T-cell (primary cell): ENCODE measurements around the gene TULP4. TPM values are rescaled to one million over a fixed set of nuclear protein-coding genes. Genes with fewer than 3 reads are reported as not detected.

ENCODE experiments used
- ATAC-seq, 4 experiments: fragments of 200-7000 bp in 3 of 4; fragments of 150-1000 bp in 1 of 4; cut with Tn5 transposase; replicated peaks in 1 of 4; 1 replicate in 3 of 4; 2 replicates in 1 of 4; pipeline ENCODE4 v1.10.0; 2021; ENCODE audit warnings: moderate library complexity in 3 of 4, mild to moderate bottlenecking in 2 of 4, moderate number of reproducible peaks in 1 of 4
- CTCF ChIA-PET, 2 donors: fragments of 300-600 bp; sonication (Branson Sonifier 250); formaldehyde crosslinking; loops; one replicate each; lab custom pipeline; 2022; ENCODE audit warnings: antibody characterized with exemption in 2 of 2; lab: Charles Lee
- POLR2A ChIA-PET, 2 donors: fragments of 300-600 bp; sonication (Branson Sonifier 250); formaldehyde crosslinking; loops; one replicate each; lab custom pipeline; 2022; ENCODE audit warnings: antibody characterized with exemption in 2 of 2; lab: Charles Lee
- DNase-seq, 35 experiments: peaks; one replicate each; pipeline versions ENCODE4 v3.0.0 to v3.0.0-alpha.2; 2013 to 2023
- H3K27ac ChIP-seq: one replicate; pipeline ENCODE4 v1.5.1; 2013; ENCODE audit warnings: low read length
- H3K27me3 ChIP-seq, 2 experiments: replicated peaks in 1 of 2; 1 replicate in 1 of 2; 2 replicates in 1 of 2; pipeline versions ENCODE4 v1.6.1 to v1.7.0; 2013; ENCODE audit warnings: low read length in 1 of 2, mixed read lengths in 1 of 2; ENCODE audit not compliant: control insufficient read depth in 2 of 2, insufficient read depth in 2 of 2; ENCODE audit errors: extremely low read depth in 1 of 2
- H3K36me3 ChIP-seq, 2 donors: 1 replicate in 1 of 2; 2 replicates in 1 of 2; pipeline versions ENCODE4 v1.6.1 to v1.7.0; 2013; ENCODE audit warnings: low read length in 1 of 2; ENCODE audit not compliant: control insufficient read depth in 2 of 2, insufficient read depth in 1 of 2; ENCODE audit errors: extremely low read depth in 1 of 2
- H3K4me1 ChIP-seq, 2 experiments: 1 replicate in 1 of 2; 2 replicates in 1 of 2; pipeline versions ENCODE4 v1.6.1 to v1.7.0; 2013; ENCODE audit warnings: low read length in 2 of 2, mixed read lengths in 1 of 2; ENCODE audit not compliant: insufficient read depth in 2 of 2, control insufficient read depth in 1 of 2; ENCODE audit errors: extremely low read depth in 1 of 2
- H3K4me3 ChIP-seq, 2 donors: 1 replicate in 1 of 2; 2 replicates in 1 of 2; pipeline versions ENCODE4 v1.5.1 to v1.7.0; 2013; ENCODE audit warnings: mild to moderate bottlenecking in 2 of 2, low read length in 1 of 2, moderate library complexity in 1 of 2; ENCODE audit not compliant: control insufficient read depth in 1 of 2; ENCODE audit errors: extremely low read depth in 1 of 2
- H3K9me3 ChIP-seq: 2 replicates; pipeline ENCODE4 v1.7.0; 2013
- H3K27ac Mint-ChIP-seq, 2 donors: one replicate each; pipeline ENCODE4 v1.8.0; 2020 to 2021; ENCODE audit warnings: mild to moderate bottlenecking in 2 of 2, mixed read lengths in 2 of 2
- H3K27me3 Mint-ChIP-seq, 2 donors: one replicate each; pipeline ENCODE4 v1.8.0; 2021 to 2022; ENCODE audit warnings: mixed read lengths in 2 of 2
- H3K36me3 Mint-ChIP-seq: one replicate; pipeline ENCODE4 v1.8.0; 2021; ENCODE audit warnings: mixed read lengths
- H3K4me1 Mint-ChIP-seq, 3 donors: one replicate each; pipeline ENCODE4 v1.8.0; 2020 to 2022; ENCODE audit warnings: mixed read lengths in 3 of 3, mild to moderate bottlenecking in 1 of 3
- H3K4me3 Mint-ChIP-seq, 3 donors: one replicate each; pipeline ENCODE4 v1.8.0; 2020 to 2022; ENCODE audit warnings: mild to moderate bottlenecking in 3 of 3, mixed read lengths in 3 of 3, moderate library complexity in 3 of 3
- H3K9me3 Mint-ChIP-seq, 3 donors: one replicate each; pipeline ENCODE4 v1.8.0; 2020 to 2022; ENCODE audit warnings: mixed read lengths in 3 of 3
- WGBS: methylation state at CpG from one replicate; pipeline ENCODE4 v1.1.5; 2013; ENCODE audit warnings: missing lambda C conversion rate; ENCODE audit not compliant: insufficient coverage; 5-methylcytosine and 5-hydroxymethylcytosine counted together
- total RNA-seq, 35 experiments: library from RNA in 6 of 35; stranded (reverse) in 6 of 35; fragments of 120-200 nt in 1 of 35; gene quantifications; one replicate each; pipeline versions ENCODE4 v1.2.1 to v1.2.4 and lab custom pipeline; 2013 to 2026

Gene TULP4
- total RNA-seq, 5 donors from 2014 or later (not counting 1 experiment from before 2014, with no cell fraction given), result 62.9 to 85.1 (median 76.1) TPM

DNA sequence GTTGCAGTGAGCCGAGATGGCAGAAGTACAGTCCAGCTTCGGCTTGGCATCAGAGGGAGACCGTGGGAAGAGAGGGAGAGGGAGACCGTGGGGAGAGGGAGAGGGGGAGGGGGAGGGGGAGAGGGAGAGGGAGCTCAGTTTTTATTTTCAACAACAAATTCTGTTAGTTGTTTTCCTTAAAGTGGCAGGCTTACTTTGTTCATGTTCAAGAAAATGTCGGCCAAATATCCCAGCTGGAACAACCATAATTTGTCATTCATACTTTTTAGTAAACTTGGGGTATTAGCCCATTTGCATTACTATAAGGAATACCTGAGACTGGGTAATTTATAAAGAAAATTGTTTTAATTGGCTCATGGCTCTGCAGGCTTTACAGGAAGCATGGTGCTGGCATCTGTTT, 2.5 kb upstream of the TULP4 start:
- Histone ChIP-seq H3K9me3 (no peaks in the 10 kb centered on the region), H3K4me1 (no peaks in the 10 kb centered on the region), H3K27me3 (no peaks in the 10 kb centered on the region), H3K4me3 (no peak overlapping the region), H3K27ac (no peak overlapping the region), H3K36me3 (peaks cover 0 to 11% of the 10 kb centered on the region in 2 donors)
- ATAC-seq (no peak), DNase-seq (no peak)
- H3K4me3 Mint-ChIP-seq, result no peak overlapping the region
- no peak overlapping the region for H3K27ac Mint-ChIP-seq
- POLR2A ChIA-PET, result no interaction called here
- CTCF ChIA-PET, result interaction anchor here (0.5 to 0.7 kb wide), 2 partner anchors 89 to 412 kb away, joined by 5 to 7 read pairs; no protein-coding TSS in a partner anchor
- WGBS, result no CpG with 5 or more reads among the region's 5 CpGs
- H3K4me1 Mint-ChIP-seq, result peaks cover 10 to 20% (median 14%) of the 10 kb centered on the region in 3 donors
- H3K9me3 Mint-ChIP-seq, result no peaks in the 10 kb centered on the region
- H3K27me3 Mint-ChIP-seq, result no peaks in the 10 kb centered on the region
- H3K36me3 Mint-ChIP-seq, result peaks cover 44% of the 10 kb centered on the region

DNA sequence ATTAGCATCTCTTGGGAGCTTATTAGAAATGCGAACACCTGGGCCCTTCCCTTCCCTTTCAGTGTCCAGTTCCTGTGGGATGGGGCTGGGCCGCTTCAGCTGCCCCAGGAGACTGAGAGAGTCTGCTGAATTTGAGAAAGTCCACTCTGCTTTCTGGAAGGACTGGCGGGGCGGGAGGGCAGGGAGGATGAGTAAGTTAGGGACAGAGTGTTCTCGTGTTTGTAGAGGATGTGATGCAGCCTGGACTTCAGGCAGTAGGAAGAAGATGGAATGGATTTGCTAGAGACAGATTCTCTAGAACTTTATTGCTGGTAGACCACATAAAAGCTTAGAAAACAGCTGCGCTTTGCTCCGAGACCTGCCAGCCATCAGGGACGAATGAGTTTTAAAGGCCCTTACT, 1.1 kb upstream of the TULP4 start:
- H3K9me3 Mint-ChIP-seq, result peaks cover 3 to 6% (median 4%) of the 10 kb centered on the region in 3 donors
- peak overlapping the region in 1 of 2 donors; percentile 41 for H3K27ac Mint-ChIP-seq
- DNase-seq, result no peak
- Histone ChIP-seq H3K36me3 (peaks cover 0 to 20% of the 10 kb centered on the region in 2 donors), H3K4me1 (no peaks in the 10 kb centered on the region), H3K9me3 (no peaks in the 10 kb centered on the region), H3K4me3 (no peak overlapping the region), H3K27me3 (no peaks in the 10 kb centered on the region), H3K27ac (no peak overlapping the region)
- H3K27me3 Mint-ChIP-seq, result no peaks in the 10 kb centered on the region
- peaks cover 10 to 27% (median 15%) of the 10 kb centered on the region in 3 donors for H3K4me1 Mint-ChIP-seq
- 75% methylated on average over 4 of the region's 8 CpGs for WGBS
- ATAC-seq, result no peak
- no peak overlapping the region for H3K4me3 Mint-ChIP-seq
- H3K36me3 Mint-ChIP-seq, result peaks cover 50% of the 10 kb centered on the region
- ChIA-PET POLR2A (interaction anchor here in 1 of 2 donors (0.7 kb wide), 1 partner anchor 26 kb away, joined by 3 read pairs; no protein-coding TSS in a partner anchor), CTCF (no interaction called here)

DNA sequence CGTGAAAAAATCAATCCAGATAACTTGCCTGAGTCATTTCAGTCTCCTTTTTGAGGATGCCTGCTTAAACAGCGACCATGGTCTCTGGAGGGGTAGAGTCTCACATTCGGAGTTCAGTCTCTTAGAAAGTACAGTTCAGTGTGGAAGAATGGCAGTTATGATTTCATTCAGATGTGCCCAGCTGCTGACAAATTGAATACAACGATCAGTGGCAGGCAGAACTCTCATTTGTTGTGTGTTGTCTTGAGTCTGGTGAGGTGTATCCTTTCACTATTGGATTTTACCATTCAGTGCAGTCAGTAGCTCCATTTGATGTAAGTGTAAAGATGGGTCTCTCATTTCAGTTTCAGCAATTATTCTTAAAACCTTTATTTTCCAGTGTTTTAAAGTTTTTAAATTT, 639 bp upstream of the TULP4 start:
- WGBS, result 72% methylated on average over 4 of the region's 4 CpGs
- Mint-ChIP-seq H3K4me3 (no peak overlapping the region), H3K4me1 (peaks cover 10 to 27% (median 15%) of the 10 kb centered on the region in 3 donors), H3K27ac (peak overlapping the region in 1 of 2 donors; percentile 41), H3K36me3 (peaks cover 54% of the 10 kb centered on the region), H3K9me3 (peaks cover 3 to 6% (median 4%) of the 10 kb centered on the region in 3 donors), H3K27me3 (no peaks in the 10 kb centered on the region)
- ChIA-PET POLR2A (interaction anchor here in 1 of 2 donors (0.7 kb wide), 1 partner anchor 25 kb away, joined by 3 read pairs; no protein-coding TSS in a partner anchor), CTCF (no interaction called here)
- H3K9me3 ChIP-seq, result no peaks in the 10 kb centered on the region
- H3K4me3 ChIP-seq, result no peak overlapping the region
- H3K4me1 ChIP-seq, result no peaks in the 10 kb centered on the region
- H3K27me3 ChIP-seq, result no peaks in the 10 kb centered on the region
- H3K27ac ChIP-seq, result no peak overlapping the region
- DNase-seq (no peak), ATAC-seq (no peak)
- peaks cover 0 to 20% of the 10 kb centered on the region in 2 donors for H3K36me3 ChIP-seq

DNA sequence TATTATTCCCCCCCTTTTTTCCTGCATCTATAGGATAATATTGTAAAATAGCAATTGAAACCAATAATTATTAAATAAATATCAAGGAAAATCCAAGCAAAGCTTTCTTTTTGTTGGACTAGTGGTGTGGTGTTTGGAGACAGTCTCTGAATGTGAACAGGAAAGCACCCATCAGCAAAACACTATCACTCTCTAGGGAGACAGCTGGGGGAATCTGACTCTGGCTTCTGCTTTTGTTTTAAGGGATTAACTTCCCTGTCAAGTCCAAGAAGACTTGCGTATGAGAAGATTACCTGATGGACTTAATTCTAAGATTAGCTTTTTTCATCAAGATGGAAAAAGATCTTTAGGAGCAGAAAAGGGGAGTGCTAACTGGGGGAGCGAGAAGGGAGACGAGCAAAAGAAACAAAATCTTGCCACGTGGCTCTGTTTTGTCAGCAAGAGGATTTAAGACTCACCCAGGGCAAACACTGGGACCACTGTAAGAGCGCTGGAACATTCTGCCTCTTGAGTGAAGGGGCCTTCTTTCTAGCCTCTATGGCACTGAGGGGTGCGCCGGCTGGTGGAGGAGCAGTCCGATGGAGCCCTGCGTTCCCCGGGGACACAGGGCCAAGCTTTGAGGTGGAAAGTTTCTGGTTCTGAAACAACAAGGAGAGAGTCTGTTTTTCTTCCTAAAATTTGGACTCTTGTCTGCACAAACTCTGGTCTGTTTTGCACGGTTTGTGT, 570 bp downstream of the TULP4 start:
- CTCF ChIA-PET, result no interaction called here
- no peak overlapping the region for H3K27ac ChIP-seq
- no peaks in the 10 kb centered on the region for H3K27me3 ChIP-seq
- no peaks in the 10 kb centered on the region for H3K4me1 ChIP-seq
- Mint-ChIP-seq H3K9me3 (peaks cover 3 to 6% (median 4%) of the 10 kb centered on the region in 3 donors), H3K4me3 (no peak overlapping the region), H3K27me3 (no peaks in the 10 kb centered on the region), H3K36me3 (peaks cover 62% of the 10 kb centered on the region), H3K4me1 (peaks cover 11 to 27% (median 17%) of the 10 kb centered on the region in 3 donors), H3K27ac (no peak overlapping the region)
- ATAC-seq (no peak), DNase-seq (no peak)
- peaks cover 0 to 20% of the 10 kb centered on the region in 2 donors for H3K36me3 ChIP-seq
- WGBS, result 90% methylated on average over 6 of the region's 11 CpGs
- POLR2A ChIA-PET, result no interaction called here
- no peak overlapping the region for H3K4me3 ChIP-seq
- no peaks in the 10 kb centered on the region for H3K9me3 ChIP-seq

DNA sequence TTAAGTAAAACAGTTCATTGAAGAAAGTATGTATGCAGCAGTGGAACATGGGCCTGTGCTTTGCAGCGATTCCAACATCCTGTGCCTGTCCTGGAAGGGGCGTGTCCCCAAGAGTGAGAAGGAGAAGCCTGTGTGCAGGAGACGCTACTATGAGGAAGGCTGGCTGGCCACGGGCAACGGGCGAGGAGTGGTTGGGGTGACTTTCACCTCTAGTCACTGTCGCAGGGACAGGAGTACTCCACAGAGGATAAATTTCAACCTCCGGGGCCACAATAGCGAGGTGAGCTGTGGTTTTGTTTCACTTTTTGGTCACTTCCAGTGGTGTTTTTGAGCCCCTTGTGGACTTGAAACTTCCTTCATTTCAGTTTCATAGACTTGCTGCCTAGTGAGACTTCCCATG, 1.7 kb downstream of the TULP4 start:
- H3K27me3 Mint-ChIP-seq, result no peaks in the 10 kb centered on the region

DNA sequence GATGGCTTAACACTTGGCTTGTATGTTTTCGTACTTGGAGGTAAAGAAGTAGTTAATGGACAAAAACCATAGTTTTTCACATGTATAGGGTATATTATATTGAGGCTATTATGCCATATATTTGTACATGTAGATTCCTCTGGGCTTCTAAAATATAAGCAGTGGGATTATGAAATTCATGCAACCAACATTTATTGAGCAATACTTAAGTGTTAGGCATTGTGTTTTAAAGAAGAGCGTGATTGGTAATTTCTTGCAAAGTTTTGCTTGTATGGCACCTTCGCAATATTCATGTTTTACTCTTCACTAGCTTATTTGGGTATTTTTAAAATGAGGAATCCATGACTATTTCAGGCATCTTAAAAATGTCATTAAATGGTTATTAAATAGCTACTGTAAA, 2.5 kb downstream of the TULP4 start:
- Mint-ChIP-seq H3K4me3 (no peak overlapping the region), H3K4me1 (peaks cover 16 to 36% (median 27%) of the 10 kb centered on the region in 3 donors), H3K27me3 (no peaks in the 10 kb centered on the region), H3K36me3 (peaks cover 67% of the 10 kb centered on the region), H3K9me3 (peaks cover 3 to 6% (median 4%) of the 10 kb centered on the region in 3 donors), H3K27ac (no peak overlapping the region)
- Histone ChIP-seq H3K9me3 (no peaks in the 10 kb centered on the region), H3K4me1 (no peaks in the 10 kb centered on the region), H3K36me3 (peaks cover 0 to 20% of the 10 kb centered on the region in 2 donors), H3K27me3 (no peaks in the 10 kb centered on the region), H3K4me3 (no peak overlapping the region), H3K27ac (no peak overlapping the region)
- DNase-seq (no peak), ATAC-seq (no peak)
- WGBS, result no CpG with 5 or more reads among the region's 3 CpGs
- POLR2A ChIA-PET, result no interaction called here
- CTCF ChIA-PET, result no interaction called here

More for the DNA sequence above, 1.7 kb downstream of the TULP4 start:
- H3K9me3 Mint-ChIP-seq, result peaks cover 3 to 6% (median 4%) of the 10 kb centered on the region in 3 donors
- DNase-seq (peak in 4 of 35 experiments; percentile 1 to 19 (median 2)), ATAC-seq (no peak)
- peaks cover 15 to 29% (median 23%) of the 10 kb centered on the region in 3 donors for H3K4me1 Mint-ChIP-seq
- Histone ChIP-seq H3K36me3 (peaks cover 0 to 20% of the 10 kb centered on the region in 2 donors), H3K4me1 (no peaks in the 10 kb centered on the region), H3K9me3 (no peaks in the 10 kb centered on the region), H3K4me3 (no peak overlapping the region), H3K27me3 (no peaks in the 10 kb centered on the region), H3K27ac (no peak overlapping the region)
- POLR2A ChIA-PET, result no interaction called here
- CTCF ChIA-PET, result no interaction called here
- peaks cover 67% of the 10 kb centered on the region for H3K36me3 Mint-ChIP-seq
- 54% methylated on average over 5 of the region's 9 CpGs for WGBS
- H3K27ac Mint-ChIP-seq, result no peak overlapping the region
- H3K4me3 Mint-ChIP-seq, result no peak overlapping the region
